ENCODE measurements around the gene GREB1L.

- TF ChIP-seq, protein P1, sequence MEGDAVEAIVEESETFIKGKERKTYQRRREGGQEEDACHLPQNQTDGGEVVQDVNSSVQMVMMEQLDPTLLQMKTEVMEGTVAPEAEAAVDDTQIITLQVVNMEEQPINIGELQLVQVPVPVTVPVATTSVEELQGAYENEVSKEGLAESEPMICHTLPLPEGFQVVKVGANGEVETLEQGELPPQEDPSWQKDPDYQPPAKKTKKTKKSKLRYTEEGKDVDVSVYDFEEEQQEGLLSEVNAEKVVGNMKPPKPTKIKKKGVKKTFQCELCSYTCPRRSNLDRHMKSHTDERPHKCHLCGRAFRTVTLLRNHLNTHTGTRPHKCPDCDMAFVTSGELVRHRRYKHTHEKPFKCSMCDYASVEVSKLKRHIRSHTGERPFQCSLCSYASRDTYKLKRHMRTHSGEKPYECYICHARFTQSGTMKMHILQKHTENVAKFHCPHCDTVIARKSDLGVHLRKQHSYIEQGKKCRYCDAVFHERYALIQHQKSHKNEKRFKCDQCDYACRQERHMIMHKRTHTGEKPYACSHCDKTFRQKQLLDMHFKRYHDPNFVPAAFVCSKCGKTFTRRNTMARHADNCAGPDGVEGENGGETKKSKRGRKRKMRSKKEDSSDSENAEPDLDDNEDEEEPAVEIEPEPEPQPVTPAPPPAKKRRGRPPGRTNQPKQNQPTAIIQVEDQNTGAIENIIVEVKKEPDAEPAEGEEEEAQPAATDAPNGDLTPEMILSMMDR (IDR thresholded peaks at IDR 0.05), result no peak
- TF ChIP-seq POLR2A (IDR thresholded peaks at IDR 0.05; ENCODE audit: low read depth), result no peak
Observed at GRCh38 chr18:21257386-21257785, 15.4 kb downstream of the GREB1L start.

Data from esophagus muscularis mucosa (tissue), 3 donors.